ENCODE data around the gene SALL1. TPM values are rescaled to one million over a fixed set of nuclear protein-coding genes. Genes with fewer than 3 reads are reported as not detected.

Gene SALL1
- total and polyA plus RNA-seq, 7 experiments from 2014 or later = not detected

DNA sequence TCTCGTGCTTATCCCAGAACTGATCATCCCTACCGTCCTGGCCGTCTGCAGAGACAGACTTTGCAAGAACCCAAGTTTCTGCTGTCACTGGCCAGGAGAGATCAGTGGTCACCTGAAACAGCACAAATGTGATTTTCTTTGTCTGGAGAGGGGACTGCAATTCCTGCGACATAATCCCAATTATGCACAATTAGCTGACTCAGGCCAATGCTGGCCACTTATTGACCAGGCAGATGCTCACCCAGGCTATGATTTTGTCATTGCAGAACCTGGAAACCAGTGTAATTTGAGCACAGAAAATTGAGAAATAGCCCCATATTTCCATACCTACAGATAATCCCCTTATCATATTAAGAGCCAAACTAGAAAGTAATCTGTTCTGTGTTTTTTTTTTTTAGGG lies 34.7 kb downstream of the SALL1 start:
- H3K27ac Mint-ChIP-seq = no peak overlapping the region
- peaks cover 34 to 62% (median 54%) of the 10 kb centered on the region in 5 donors for H3K27me3 Mint-ChIP-seq
- no peaks in the 10 kb centered on the region for H3K4me1 ChIP-seq (ENCODE audit: control insufficient read depth in 2 of 2, insufficient read depth in 2 of 2, low read length in 2 of 2)
- ChIA-PET CTCF (no interaction called here), POLR2A (no interaction called here)
- DNase-seq (no peak), ATAC-seq (no peak)
- no peak overlapping the region for H3K27ac ChIP-seq (ENCODE audit: low read depth, low read length)
- no peak overlapping the region for H3K4me3 Mint-ChIP-seq
- H3K9me3 Mint-ChIP-seq = peaks cover 0 to 4% (median 1%) of the 10 kb centered on the region in 11 donors
- no peaks in the 10 kb centered on the region for H3K27me3 ChIP-seq (ENCODE audit: control insufficient read depth in 2 of 2, insufficient read depth in 2 of 2, low read length in 2 of 2)
- H3K4me3 ChIP-seq (ENCODE audit: low read length) = no peak overlapping the region
- no peaks in the 10 kb centered on the region for H3K36me3 Mint-ChIP-seq
- no peaks in the 10 kb centered on the region for H3K4me1 Mint-ChIP-seq
- no peaks in the 10 kb centered on the region for H3K36me3 ChIP-seq (ENCODE audit: control insufficient read depth in 2 of 3, insufficient read depth in 3 of 3, low read length in 3 of 3)
- intact Hi-C loops (cut with micrococcal nuclease) = no loop called here
- no peaks in the 10 kb centered on the region for H3K9me3 ChIP-seq (ENCODE audit: control insufficient read depth in 2 of 3, low read length in 3 of 3)

DNA sequence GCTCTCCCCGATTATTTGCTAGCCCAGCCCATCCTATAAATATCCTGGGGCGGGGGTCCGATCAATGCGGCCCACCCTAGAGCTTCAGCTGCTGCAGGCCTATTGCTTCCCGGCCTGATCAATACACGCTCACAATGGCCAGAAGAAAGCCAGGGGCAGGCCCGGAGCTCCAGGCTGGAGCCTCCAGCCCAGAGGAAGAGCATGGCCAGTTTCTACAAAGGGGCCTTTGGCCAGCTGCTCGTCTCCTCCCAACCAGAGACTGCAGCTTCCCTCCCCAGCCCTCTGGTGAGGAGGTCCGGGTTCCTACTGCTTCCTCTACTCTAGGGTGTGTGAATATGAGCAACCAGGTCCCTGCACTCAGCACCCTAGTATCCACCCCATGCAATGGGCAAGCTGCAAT lies 36.7 kb downstream of the SALL1 start:
- Mint-ChIP-seq H3K9me3 (peaks cover 0 to 6% (median 2%) of the 10 kb centered on the region in 11 donors), H3K27ac (no peak overlapping the region), H3K27me3 (peaks cover 42 to 62% (median 57%) of the 10 kb centered on the region in 5 donors), H3K4me1 (no peaks in the 10 kb centered on the region), H3K4me3 (no peak overlapping the region), H3K36me3 (no peaks in the 10 kb centered on the region)
- Histone ChIP-seq H3K27ac (ENCODE audit: low read depth, low read length) (no peak overlapping the region), H3K9me3 (ENCODE audit: control insufficient read depth in 2 of 3, low read length in 3 of 3) (no peaks in the 10 kb centered on the region), H3K27me3 (ENCODE audit: control insufficient read depth in 2 of 2, insufficient read depth in 2 of 2, low read length in 2 of 2) (no peaks in the 10 kb centered on the region), H3K4me1 (ENCODE audit: control insufficient read depth in 2 of 2, insufficient read depth in 2 of 2, low read length in 2 of 2) (no peaks in the 10 kb centered on the region), H3K36me3 (ENCODE audit: control insufficient read depth in 2 of 3, insufficient read depth in 3 of 3, low read length in 3 of 3) (no peaks in the 10 kb centered on the region), H3K4me3 (ENCODE audit: low read length) (no peak overlapping the region)
- DNase-seq (no peak), ATAC-seq (no peak)
- ChIA-PET POLR2A (no interaction called here), CTCF (no interaction called here)
- intact Hi-C loops (cut with micrococcal nuclease) = no loop called here

DNA sequence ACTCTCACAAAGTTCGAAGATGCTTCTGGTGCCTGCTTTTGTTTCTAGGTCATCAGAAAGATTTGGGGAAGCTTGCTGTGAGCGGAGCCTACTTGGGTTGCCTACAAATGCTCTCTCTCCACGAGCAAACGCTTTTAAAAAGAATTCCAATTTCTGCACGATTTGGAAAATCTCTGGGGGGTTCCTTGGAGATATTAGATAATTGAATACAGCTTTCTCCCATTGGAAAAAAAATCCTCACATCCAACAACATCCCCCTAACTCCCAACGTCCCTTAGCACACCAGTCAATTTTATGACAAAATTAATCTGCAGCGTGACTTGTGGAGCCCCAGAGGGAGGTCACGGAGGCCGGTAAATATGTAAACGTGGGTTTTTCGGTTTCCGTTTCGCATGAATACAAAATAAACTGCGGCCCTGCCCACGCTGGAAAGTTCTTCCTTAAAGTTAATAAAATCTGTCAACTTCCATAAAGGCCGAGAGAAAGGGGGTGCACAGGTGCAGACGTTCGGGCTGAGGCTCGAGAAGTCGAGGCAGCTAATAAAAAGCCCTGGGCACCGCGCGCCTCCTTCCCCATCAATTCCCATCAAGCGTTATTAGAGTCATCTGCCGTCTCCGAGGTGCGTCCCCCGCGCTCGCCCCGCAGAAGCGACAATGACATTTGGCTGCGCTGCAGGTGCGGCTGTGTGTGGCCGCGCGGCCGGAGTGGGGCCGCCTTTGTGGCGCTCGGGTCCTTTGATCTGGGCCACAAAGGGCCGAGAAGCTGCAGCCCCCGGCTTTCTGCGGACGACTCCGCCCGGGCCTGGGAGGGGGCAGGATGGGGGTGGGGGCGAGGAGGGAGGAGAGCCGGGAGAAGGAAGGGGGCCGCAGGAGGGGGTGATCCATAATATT lies 37.6 kb downstream of the SALL1 start:
- H3K4me1 Mint-ChIP-seq = no peaks in the 10 kb centered on the region
- peak overlapping the region in 1 of 10 donors; percentile 9 for H3K4me3 Mint-ChIP-seq
- Histone ChIP-seq H3K4me3 (ENCODE audit: low read length) (no peak overlapping the region), H3K9me3 (ENCODE audit: control insufficient read depth in 2 of 3, low read length in 3 of 3) (no peaks in the 10 kb centered on the region), H3K27ac (ENCODE audit: low read depth, low read length) (no peak overlapping the region), H3K4me1 (ENCODE audit: control insufficient read depth in 2 of 2, insufficient read depth in 2 of 2, low read length in 2 of 2) (no peaks in the 10 kb centered on the region), H3K36me3 (ENCODE audit: control insufficient read depth in 2 of 3, insufficient read depth in 3 of 3, low read length in 3 of 3) (no peaks in the 10 kb centered on the region), H3K27me3 (ENCODE audit: control insufficient read depth in 2 of 2, insufficient read depth in 2 of 2, low read length in 2 of 2) (no peaks in the 10 kb centered on the region)
- CTCF ChIA-PET = no interaction called here
- no peak for DNase-seq
- intact Hi-C loops (cut with micrococcal nuclease) = no loop called here
- H3K27me3 Mint-ChIP-seq = peaks cover 47 to 65% (median 60%) of the 10 kb centered on the region in 5 donors
- H3K36me3 Mint-ChIP-seq = no peaks in the 10 kb centered on the region
- H3K9me3 Mint-ChIP-seq = peaks cover 0 to 13% (median 3%) of the 10 kb centered on the region in 11 donors
- POLR2A ChIA-PET = no interaction called here
- ATAC-seq = no peak
- no peak overlapping the region for H3K27ac Mint-ChIP-seq

DNA sequence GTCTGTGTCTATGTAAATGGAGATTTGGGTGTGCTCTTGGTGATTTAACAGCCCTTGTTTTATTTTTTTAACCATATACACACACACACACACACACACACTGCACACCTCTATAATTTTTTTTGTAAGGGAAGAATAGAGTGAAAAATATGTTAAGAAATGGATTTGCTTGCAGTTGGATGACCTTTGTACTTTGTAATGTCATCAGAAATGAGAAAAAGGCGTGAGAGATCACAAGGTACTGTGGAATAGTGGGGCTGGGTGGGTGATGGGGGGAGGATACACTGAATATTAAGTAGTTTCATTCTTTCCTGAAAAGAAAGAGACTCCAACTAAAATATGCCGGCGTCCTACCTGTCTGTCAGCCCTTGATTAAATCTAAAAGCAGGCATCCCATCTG lies 38.7 kb downstream of the SALL1 start:
- ATAC-seq = no peak
- intact Hi-C loops (cut with micrococcal nuclease) = no loop called here
- POLR2A ChIA-PET = no interaction called here
- Mint-ChIP-seq H3K4me3 (no peak overlapping the region), H3K36me3 (no peaks in the 10 kb centered on the region), H3K9me3 (peaks cover 0 to 13% (median 3%) of the 10 kb centered on the region in 11 donors), H3K4me1 (no peaks in the 10 kb centered on the region), H3K27ac (no peak overlapping the region), H3K27me3 (peaks cover 45 to 68% (median 56%) of the 10 kb centered on the region in 5 donors)
- Histone ChIP-seq H3K4me1 (ENCODE audit: control insufficient read depth in 2 of 2, insufficient read depth in 2 of 2, low read length in 2 of 2) (no peaks in the 10 kb centered on the region), H3K27me3 (ENCODE audit: control insufficient read depth in 2 of 2, insufficient read depth in 2 of 2, low read length in 2 of 2) (no peaks in the 10 kb centered on the region), H3K27ac (ENCODE audit: low read depth, low read length) (no peak overlapping the region), H3K36me3 (ENCODE audit: control insufficient read depth in 2 of 3, insufficient read depth in 3 of 3, low read length in 3 of 3) (no peaks in the 10 kb centered on the region), H3K4me3 (ENCODE audit: low read length) (no peak overlapping the region), H3K9me3 (ENCODE audit: control insufficient read depth in 2 of 3, low read length in 3 of 3) (no peaks in the 10 kb centered on the region)
- DNase-seq = no peak
- CTCF ChIA-PET = no interaction called here

DNA sequence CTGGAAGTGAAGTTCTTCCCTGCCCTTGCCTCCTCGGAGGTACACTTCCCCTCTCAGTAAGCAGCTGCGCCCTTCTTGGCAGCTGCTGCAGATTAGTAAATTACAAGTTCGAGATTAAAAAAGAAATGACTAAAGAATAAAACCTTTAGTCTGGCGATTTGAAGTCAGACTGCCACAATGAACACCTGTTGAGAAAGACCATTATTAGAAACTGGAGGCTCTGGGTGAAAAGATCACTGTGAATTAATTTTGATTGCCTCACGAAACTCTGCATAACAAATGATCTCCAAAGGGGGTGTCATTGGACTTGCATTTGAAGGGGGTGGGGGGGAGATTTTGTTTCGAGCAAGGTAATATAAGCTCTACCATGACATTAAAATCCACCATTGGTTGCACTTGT lies 39.3 kb downstream of the SALL1 start:
- Mint-ChIP-seq H3K4me1 (no peaks in the 10 kb centered on the region), H3K27ac (no peak overlapping the region), H3K4me3 (no peak overlapping the region), H3K36me3 (no peaks in the 10 kb centered on the region), H3K9me3 (peaks cover 0 to 13% (median 3%) of the 10 kb centered on the region in 11 donors), H3K27me3 (peaks cover 42 to 71% (median 55%) of the 10 kb centered on the region in 5 donors)
- no peak overlapping the region for H3K4me3 ChIP-seq (ENCODE audit: low read length)
- no peak for DNase-seq
- H3K27ac ChIP-seq (ENCODE audit: low read depth, low read length) = no peak overlapping the region
- intact Hi-C loops (cut with micrococcal nuclease) = no loop called here
- no peaks in the 10 kb centered on the region for H3K4me1 ChIP-seq (ENCODE audit: control insufficient read depth in 2 of 2, insufficient read depth in 2 of 2, low read length in 2 of 2)
- POLR2A ChIA-PET = no interaction called here
- no peaks in the 10 kb centered on the region for H3K36me3 ChIP-seq (ENCODE audit: control insufficient read depth in 2 of 3, insufficient read depth in 3 of 3, low read length in 3 of 3)
- ATAC-seq = no peak
- no peaks in the 10 kb centered on the region for H3K9me3 ChIP-seq (ENCODE audit: control insufficient read depth in 2 of 3, low read length in 3 of 3)
- CTCF ChIA-PET = no interaction called here
- H3K27me3 ChIP-seq (ENCODE audit: control insufficient read depth in 2 of 2, insufficient read depth in 2 of 2, low read length in 2 of 2) = no peaks in the 10 kb centered on the region

DNA sequence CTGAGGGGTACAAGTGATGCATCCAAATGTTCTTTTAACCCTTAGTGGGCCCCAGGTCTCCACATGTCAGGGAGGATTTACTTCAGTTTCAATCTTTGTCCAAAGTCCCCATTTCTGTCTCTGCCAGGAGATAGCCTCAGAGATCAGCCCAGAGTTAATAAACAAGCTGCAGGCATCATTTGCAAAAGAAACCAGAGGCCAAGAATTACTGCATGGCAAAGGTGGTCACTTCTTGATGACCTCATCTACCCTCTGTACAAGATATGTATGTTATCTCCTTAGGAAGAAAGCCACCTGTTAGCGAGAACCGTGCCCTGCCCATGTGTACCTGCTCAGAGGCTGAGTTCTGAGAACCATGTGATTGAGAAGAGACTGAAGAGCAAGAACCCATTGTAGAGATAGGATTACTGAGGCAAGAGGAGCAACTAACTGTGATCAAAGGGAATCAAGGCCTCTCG lies 40.3 kb downstream of the SALL1 start:
- no peaks in the 10 kb centered on the region for H3K27me3 ChIP-seq (ENCODE audit: control insufficient read depth in 2 of 2, insufficient read depth in 2 of 2, low read length in 2 of 2)
- H3K9me3 ChIP-seq (ENCODE audit: control insufficient read depth in 2 of 3, low read length in 3 of 3) = no peaks in the 10 kb centered on the region
- Mint-ChIP-seq H3K36me3 (no peaks in the 10 kb centered on the region), H3K9me3 (peaks cover 0 to 13% (median 3%) of the 10 kb centered on the region in 11 donors), H3K27me3 (peaks cover 42 to 64% (median 52%) of the 10 kb centered on the region in 5 donors), H3K4me1 (no peaks in the 10 kb centered on the region), H3K4me3 (no peak overlapping the region), H3K27ac (no peak overlapping the region)
- CTCF ChIA-PET = no interaction called here
- no peak overlapping the region for H3K27ac ChIP-seq (ENCODE audit: low read depth, low read length)
- no peaks in the 10 kb centered on the region for H3K36me3 ChIP-seq (ENCODE audit: control insufficient read depth in 2 of 3, insufficient read depth in 3 of 3, low read length in 3 of 3)
- no peaks in the 10 kb centered on the region for H3K4me1 ChIP-seq (ENCODE audit: control insufficient read depth in 2 of 2, insufficient read depth in 2 of 2, low read length in 2 of 2)
- H3K4me3 ChIP-seq (ENCODE audit: low read length) = no peak overlapping the region
- intact Hi-C loops (cut with micrococcal nuclease) = no loop called here
- no peak for ATAC-seq
- DNase-seq = no peak
- POLR2A ChIA-PET = no interaction called here

DNA sequence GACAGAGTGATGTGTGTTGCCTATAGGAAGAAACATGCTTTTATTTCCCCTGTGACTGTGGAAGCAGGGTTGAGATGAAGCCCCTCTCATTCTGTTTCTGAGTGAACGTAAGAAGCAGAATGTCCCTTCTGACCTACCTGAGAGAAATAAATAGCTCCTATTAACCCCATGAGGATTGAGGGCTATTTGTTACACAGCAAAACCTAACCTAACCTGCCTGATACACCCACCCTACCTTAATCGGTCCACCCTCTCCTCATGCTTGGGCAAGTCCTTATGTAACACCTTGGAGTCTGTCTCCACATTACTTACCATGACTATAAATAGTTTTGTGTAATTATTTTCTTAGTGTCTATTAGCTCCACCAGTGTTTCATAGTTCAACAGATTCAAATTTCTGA lies 41.9 kb downstream of the SALL1 start:
- Histone ChIP-seq H3K4me1 (ENCODE audit: control insufficient read depth in 2 of 2, insufficient read depth in 2 of 2, low read length in 2 of 2) (no peaks in the 10 kb centered on the region), H3K36me3 (ENCODE audit: control insufficient read depth in 2 of 3, insufficient read depth in 3 of 3, low read length in 3 of 3) (no peaks in the 10 kb centered on the region), H3K27ac (ENCODE audit: low read depth, low read length) (no peak overlapping the region), H3K4me3 (ENCODE audit: low read length) (no peak overlapping the region), H3K9me3 (ENCODE audit: control insufficient read depth in 2 of 3, low read length in 3 of 3) (no peaks in the 10 kb centered on the region), H3K27me3 (ENCODE audit: control insufficient read depth in 2 of 2, insufficient read depth in 2 of 2, low read length in 2 of 2) (no peaks in the 10 kb centered on the region)
- no peaks in the 10 kb centered on the region for H3K4me1 Mint-ChIP-seq
- ATAC-seq = no peak
- H3K36me3 Mint-ChIP-seq = no peaks in the 10 kb centered on the region
- CTCF ChIA-PET = no interaction called here
- H3K27ac Mint-ChIP-seq = no peak overlapping the region
- intact Hi-C loops (cut with micrococcal nuclease) = no loop called here
- no peak overlapping the region for H3K4me3 Mint-ChIP-seq
- H3K9me3 Mint-ChIP-seq = peaks cover 0 to 13% (median 3%) of the 10 kb centered on the region in 11 donors
- DNase-seq = no peak
- POLR2A ChIA-PET = no interaction called here
- H3K27me3 Mint-ChIP-seq = peaks cover 33 to 48% (median 39%) of the 10 kb centered on the region in 5 donors
